Large intestine (tissue), 3 donors: Measurements from ENCODE around the gene ZNF385C. TPM values are rescaled to one million over a fixed set of nuclear protein-coding genes. Genes with fewer than 3 reads are reported as not detected.

Experiments used
- DNase-seq, 2 donors: peaks; one replicate each; pipeline versions ENCODE4 v3.0.0 to v3.0.0-alpha.2; 2013
- H3K27ac ChIP-seq: one replicate; pipeline ENCODE4 v1.5.1; 2013; ENCODE audit warnings: low read length
- H3K27me3 ChIP-seq: 2 replicates; pipeline ENCODE4 v1.6.1; 2013; ENCODE audit warnings: low read length; ENCODE audit not compliant: control insufficient read depth, insufficient read depth
- H3K36me3 ChIP-seq: 2 replicates; pipeline ENCODE4 v1.6.1; 2013; ENCODE audit warnings: low read length; ENCODE audit not compliant: control insufficient read depth, insufficient read depth
- H3K4me1 ChIP-seq: one replicate; pipeline ENCODE4 v1.6.1; 2013; ENCODE audit warnings: low read length; ENCODE audit not compliant: control insufficient read depth, insufficient read depth
- H3K4me3 ChIP-seq: one replicate; pipeline ENCODE4 v1.5.1; 2013; ENCODE audit warnings: low read length
- H3K9me3 ChIP-seq: one replicate; pipeline ENCODE4 v1.6.1; 2013; ENCODE audit warnings: mild to moderate bottlenecking, low read depth, low read length, moderate library complexity; ENCODE audit not compliant: control insufficient read depth
- WGBS: methylation state at CpG from one replicate; pipeline ENCODE4 v1.1.5; 2013; ENCODE audit warnings: low lambda C conversion rate; ENCODE audit not compliant: insufficient coverage; 5-methylcytosine and 5-hydroxymethylcytosine counted together
- polyA plus RNA-seq: library from polyadenylated mRNA; unstranded; fragments of 120-200 nt; gene quantifications from one replicate; pipeline ENCODE4 v1.2.1, GENCODE V29; 2013

Gene ZNF385C
- polyA plus RNA-seq, 1 donor, result 1.4 TPM

DNA sequence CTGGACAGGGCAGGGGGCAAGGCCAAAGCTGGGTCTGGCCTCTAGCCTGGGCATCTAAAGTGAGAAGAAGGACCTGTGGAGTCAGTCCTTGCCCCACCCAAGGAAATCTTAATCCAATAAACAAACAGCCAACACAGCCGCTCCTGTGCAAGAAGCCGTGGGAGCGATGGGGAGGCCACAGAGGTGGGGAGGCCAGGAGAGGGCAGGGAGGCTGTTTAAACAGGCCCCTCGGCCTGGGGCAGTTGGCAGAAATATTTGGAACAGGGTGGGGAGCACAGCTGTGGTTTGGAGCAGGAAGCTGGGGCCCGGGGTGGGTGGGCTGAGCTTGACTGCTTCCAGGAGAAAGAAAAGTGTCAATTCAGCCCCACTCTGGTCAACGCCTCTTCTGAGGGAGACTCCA lies 5.3 kb downstream of the ZNF385C start:
- no peaks in the 10 kb centered on the region for H3K36me3 ChIP-seq
- peaks cover 34% of the 10 kb centered on the region for H3K27me3 ChIP-seq
- no peak overlapping the region for H3K27ac ChIP-seq
- DNase-seq, result no peak
- H3K4me3 ChIP-seq, result no peak overlapping the region
- no CpG with 5 or more reads among the region's 6 CpGs for WGBS
- H3K9me3 ChIP-seq, result peaks cover 2% of the 10 kb centered on the region
- peaks cover 7% of the 10 kb centered on the region for H3K4me1 ChIP-seq

DNA sequence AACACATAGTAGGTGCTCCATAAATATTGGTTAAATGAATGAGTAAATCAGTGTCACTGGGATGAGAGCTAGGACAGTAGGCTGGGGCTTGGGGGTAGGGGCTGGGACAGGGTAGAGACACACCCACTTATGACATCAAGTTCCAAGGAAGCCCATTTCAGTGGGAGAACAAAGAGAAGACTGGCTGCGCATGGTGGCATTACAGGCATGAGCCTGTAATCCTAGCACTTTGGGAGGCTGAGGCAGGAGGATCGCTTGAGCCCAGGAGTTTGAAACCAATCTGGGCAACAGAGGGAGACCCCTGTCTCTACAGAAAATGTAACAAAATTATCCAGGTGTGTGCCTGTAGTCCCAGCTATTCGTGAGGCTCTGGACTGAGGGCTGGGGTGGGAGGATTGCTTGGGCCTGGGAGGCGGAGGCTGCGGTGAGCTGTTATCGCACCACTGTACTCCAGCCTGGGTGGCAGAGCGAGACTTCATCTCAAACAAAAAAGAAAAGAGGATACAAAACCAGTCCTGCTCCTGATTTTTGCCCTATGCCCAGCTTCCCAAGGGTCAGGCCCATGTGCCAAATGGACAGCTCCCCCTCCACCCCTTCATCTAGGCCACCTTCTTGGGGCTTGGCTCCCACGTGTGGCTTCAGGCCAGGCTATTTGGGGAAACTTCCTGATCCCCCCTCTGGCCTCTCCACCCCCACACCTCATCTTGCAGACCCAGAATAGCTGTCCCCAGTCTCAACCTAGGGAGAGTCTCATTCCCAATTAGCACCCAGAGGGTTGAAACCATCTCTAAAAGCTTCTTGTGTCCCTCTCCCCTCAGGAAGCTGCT lies 7.1 kb downstream of the ZNF385C start:
- no CpG with 5 or more reads among the region's 8 CpGs for WGBS
- Histone ChIP-seq H3K27ac (no peak overlapping the region), H3K9me3 (peaks cover 2% of the 10 kb centered on the region), H3K4me3 (no peak overlapping the region), H3K36me3 (no peaks in the 10 kb centered on the region), H3K4me1 (no peaks in the 10 kb centered on the region), H3K27me3 (peaks cover 16% of the 10 kb centered on the region)
- DNase-seq, result no peak

DNA sequence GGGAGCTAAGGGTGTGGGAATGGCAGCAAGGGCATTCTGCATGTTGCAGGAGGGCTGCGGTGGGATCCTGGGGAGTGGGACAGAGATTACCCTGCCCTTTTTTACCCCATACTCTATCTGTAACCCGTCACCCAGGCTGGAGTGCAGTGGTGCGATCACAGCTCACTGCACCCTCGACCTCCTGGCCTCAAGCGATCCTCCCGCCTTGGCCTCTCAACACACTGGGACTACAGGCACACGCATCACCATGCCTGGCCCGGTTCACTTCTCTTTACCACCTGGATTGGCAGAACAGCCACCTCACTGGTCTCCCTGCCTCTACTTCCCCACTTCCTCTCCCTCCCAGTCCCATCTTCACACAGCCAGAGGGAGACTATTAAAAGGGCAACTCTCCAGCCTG lies 9.5 kb downstream of the ZNF385C start:
- Histone ChIP-seq H3K4me1 (no peaks in the 10 kb centered on the region), H3K9me3 (peaks cover 2% of the 10 kb centered on the region), H3K27ac (no peak overlapping the region), H3K27me3 (peaks cover 9% of the 10 kb centered on the region), H3K36me3 (no peaks in the 10 kb centered on the region), H3K4me3 (no peak overlapping the region)
- no peak for DNase-seq
- no CpG with 5 or more reads among the region's 8 CpGs for WGBS

DNA sequence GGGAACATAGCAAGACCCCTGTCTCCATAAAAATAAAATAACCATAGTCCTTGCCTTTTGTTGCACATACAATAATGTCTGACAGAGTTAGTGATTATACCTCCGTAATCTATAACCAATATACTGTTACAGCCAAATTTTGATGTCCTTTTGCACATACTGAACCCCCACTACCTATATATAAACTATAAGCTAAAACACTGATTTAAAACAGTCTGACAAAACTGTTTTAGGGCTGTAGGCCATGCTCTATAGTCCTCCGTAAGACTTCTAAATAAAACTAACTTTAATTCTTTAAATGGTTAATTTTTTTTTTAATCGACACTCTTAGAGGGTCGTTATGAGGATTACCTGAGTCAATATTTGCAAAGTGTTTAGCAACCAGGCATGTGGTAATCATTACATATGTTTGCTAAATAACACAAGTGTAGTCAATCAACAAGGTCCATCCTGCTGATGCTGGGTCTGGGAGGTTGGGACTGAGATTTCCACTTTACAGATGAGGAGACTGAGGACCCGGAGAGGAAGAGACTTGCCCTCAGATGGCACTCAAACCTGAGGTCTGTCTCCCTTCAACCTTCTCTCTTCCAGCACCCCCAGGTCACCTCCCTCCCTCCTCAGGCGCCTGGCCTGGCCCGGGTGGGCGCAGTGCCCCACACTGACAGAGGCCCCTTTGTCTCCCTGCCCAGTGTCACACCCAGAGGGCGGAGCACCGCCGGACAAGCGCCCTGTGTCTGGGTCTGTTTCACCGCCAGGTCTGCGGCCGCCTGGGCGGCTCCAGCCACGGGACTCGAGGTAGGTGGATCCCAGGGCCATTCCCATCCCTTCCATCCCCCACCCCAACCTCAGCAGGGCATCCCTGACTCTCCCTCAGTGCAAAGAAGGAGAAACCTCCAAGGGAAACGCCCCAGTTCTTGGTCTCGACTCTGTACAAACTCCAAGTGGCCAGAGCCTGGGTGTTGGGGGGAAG lies 10.3 kb downstream of the ZNF385C start:
- DNase-seq, result no peak
- 61% methylated on average over 4 of the region's 20 CpGs for WGBS

DNA sequence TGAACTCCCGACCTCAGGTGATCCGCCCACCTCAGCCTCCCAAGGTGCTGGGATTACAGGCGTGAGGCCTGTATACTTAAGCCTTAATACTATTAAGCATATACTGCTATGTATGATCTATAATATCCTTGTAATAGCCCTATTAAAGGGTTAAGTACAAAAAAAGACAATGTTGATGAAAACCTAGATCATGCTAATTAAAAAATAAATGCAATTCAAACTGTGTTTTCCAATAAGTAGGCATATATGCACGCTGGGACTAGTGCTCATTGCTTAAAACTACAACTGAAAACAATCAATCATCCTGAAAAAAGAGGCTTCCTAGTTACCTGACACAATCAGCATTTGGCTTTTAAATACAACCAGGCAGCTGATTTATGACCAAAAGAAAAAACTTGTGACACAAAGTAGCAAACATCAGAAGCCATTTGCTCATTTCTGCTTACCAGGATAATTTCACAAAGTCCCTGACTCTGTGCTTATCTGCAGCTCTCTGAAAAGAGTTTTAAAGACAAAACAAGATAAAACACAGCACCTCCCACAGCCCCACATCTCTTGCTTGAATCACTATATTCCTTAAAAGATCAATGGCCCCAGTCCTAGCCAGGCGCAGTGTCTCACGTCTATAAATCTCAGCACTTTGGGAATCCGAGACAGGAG lies 11.1 kb downstream of the ZNF385C start:
- no peak overlapping the region for H3K27ac ChIP-seq
- no peaks in the 10 kb centered on the region for H3K4me1 ChIP-seq
- 14% methylated on average over 1 of the region's 7 CpGs for WGBS
- H3K27me3 ChIP-seq, result peaks cover 9% of the 10 kb centered on the region
- DNase-seq, result no peak
- H3K9me3 ChIP-seq, result peaks cover 2% of the 10 kb centered on the region
- H3K36me3 ChIP-seq, result no peaks in the 10 kb centered on the region
- H3K4me3 ChIP-seq, result no peak overlapping the region

More for the DNA sequence above, 10.3 kb downstream of the ZNF385C start:
- Histone ChIP-seq H3K9me3 (peaks cover 2% of the 10 kb centered on the region), H3K4me1 (no peaks in the 10 kb centered on the region), H3K4me3 (no peak overlapping the region), H3K27me3 (peaks cover 9% of the 10 kb centered on the region), H3K36me3 (no peaks in the 10 kb centered on the region), H3K27ac (no peak overlapping the region)

DNA sequence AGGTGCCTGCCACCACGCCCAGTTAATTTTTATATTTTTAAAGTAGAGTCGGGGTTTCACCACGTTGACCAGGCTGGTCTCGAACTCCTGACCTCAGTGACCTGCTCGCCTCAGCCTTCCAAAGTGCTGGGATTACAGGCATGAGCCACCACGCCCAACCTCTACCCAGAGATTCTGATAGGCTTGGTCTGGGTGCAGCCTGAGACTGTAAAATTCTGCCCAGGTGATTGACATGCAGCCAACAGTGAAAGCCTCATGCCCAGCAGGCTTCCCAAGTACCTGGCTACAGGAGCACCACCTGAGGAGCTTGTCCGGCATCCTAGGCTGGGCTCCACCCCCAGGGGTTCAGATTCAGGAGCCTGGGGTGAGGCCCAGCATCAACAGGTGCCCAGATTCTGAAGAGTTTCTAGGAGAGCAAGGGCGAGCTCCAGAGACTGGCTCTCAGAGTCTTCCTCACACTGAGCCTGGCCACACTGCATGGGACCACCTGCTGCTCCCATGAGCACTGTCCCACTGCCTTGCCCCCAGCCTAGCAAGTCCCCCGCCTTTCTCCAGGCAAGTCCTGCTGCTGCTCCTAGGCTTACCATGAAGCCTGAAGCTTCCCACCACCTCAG lies 16.6 kb downstream of the ZNF385C start:
- peaks cover 12% of the 10 kb centered on the region for H3K27me3 ChIP-seq
- no peaks in the 10 kb centered on the region for H3K36me3 ChIP-seq
- WGBS, result no CpG with 5 or more reads among the region's 9 CpGs
- no peaks in the 10 kb centered on the region for H3K9me3 ChIP-seq
- H3K27ac ChIP-seq, result no peak overlapping the region
- no peaks in the 10 kb centered on the region for H3K4me1 ChIP-seq
- H3K4me3 ChIP-seq, result no peak overlapping the region
- no peak for DNase-seq

DNA sequence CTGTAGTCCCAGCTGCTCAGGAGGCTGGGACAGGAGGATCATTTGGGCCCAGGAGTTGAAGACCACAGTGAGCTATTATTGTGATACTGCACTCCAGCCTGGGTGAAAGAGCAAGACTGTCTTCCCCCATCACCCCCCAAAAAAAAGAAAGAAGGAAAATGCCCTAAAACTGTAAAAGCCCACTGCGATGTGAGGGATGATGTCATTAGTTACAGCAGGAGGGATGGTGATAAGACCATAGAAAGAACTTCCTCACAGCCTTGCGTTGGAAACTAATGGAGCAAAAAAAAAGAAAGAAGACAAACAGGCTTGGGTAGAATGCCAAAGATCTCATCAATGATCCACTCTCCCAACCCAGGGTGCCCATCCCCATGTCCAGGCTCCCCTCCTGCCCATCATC lies 18.7 kb downstream of the ZNF385C start:
- H3K4me1 ChIP-seq, result no peaks in the 10 kb centered on the region
- 76% methylated on average over 2 of the region's 2 CpGs for WGBS
- H3K9me3 ChIP-seq, result no peaks in the 10 kb centered on the region
- H3K27me3 ChIP-seq, result peaks cover 12% of the 10 kb centered on the region
- H3K27ac ChIP-seq, result no peak overlapping the region
- no peak overlapping the region for H3K4me3 ChIP-seq
- no peak for DNase-seq
- H3K36me3 ChIP-seq, result no peaks in the 10 kb centered on the region

DNA sequence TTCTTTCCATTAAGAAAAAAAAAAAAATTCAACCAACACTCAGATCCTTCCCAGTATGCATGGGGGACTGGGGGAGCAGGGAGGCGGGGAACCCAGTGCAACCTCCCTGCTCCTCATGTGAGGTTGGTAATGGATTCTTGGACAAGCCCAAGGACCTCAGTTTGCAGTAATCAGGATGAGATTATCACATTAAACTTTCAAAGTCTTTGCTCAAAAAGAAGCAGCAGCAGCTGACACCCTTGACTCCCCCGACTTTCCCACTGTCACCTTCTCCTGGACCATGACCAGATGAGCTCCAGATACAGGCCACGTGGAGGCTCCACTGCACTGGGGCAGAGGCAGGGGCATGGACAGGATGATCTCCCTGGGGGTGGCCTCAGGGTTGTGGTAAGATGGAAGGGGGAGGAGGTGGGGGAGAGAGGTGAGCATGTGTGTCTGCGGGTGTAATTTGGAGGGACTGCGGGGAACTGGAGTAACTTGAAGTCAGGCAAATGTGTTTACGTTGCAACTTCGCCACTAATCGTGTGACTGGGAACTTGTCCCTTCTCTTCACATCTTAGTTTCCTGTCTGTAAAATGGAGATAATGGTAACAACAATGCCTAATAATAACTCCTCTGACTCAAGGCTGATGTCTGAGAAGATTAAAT lies 19.8 kb downstream of the ZNF385C start:
- 56% methylated on average over 3 of the region's 8 CpGs for WGBS
- no peak overlapping the region for H3K27ac ChIP-seq

DNA sequence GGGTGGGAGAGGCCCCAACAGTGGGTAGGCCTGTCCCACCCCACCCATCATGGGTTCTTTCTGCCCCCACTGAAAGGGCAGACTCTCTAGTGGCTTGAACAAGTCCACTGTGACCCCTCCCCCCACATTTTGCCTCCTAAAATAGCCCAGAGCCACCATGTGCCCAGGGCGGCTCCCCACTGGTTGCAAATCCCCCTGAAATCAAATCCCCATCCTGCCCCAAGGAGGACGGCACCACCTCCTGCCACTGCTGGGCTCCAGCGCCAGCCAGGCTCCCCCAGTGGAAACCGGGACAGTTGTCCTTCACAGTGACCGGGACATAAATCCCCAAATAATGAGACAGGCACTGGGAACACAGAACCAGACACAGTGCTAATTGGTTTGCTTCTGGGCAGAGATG lies 20.5 kb downstream of the ZNF385C start:
- H3K27me3 ChIP-seq, result peaks cover 23% of the 10 kb centered on the region
- H3K4me1 ChIP-seq, result peaks cover 2% of the 10 kb centered on the region
- no peak for DNase-seq
- H3K27ac ChIP-seq, result no peak overlapping the region
- H3K9me3 ChIP-seq, result no peaks in the 10 kb centered on the region
- H3K4me3 ChIP-seq, result no peak overlapping the region
- no CpG with 5 or more reads among the region's 5 CpGs for WGBS
- H3K36me3 ChIP-seq, result no peaks in the 10 kb centered on the region

More for the DNA sequence above, 19.8 kb downstream of the ZNF385C start:
- H3K4me1 ChIP-seq, result no peaks in the 10 kb centered on the region
- no peak for DNase-seq
- H3K27me3 ChIP-seq, result peaks cover 17% of the 10 kb centered on the region
- no peaks in the 10 kb centered on the region for H3K9me3 ChIP-seq
- H3K36me3 ChIP-seq, result no peaks in the 10 kb centered on the region
- no peak overlapping the region for H3K4me3 ChIP-seq
